ACC112 (cell line): ENCODE data around the gene IGFN1.
"Not testable (repeated sequence)": the region's sequence is repeated elsewhere in the genome, so short reads cannot be mapped to it uniquely, and the experiment has no call there.

ENCODE experiments used
- H2AFZ ChIP-seq: fragments of 200-600 bp; sonication (generic); one replicate; pipeline ENCODE4 v1.6.0; 2017; ENCODE audit warnings: antibody characterized with exemption, low read length; ENCODE audit not compliant: unreplicated experiment
- H3K27ac ChIP-seq: fragments of 200-600 bp; sonication (generic); 2 replicates; pipeline ENCODE4 v1.5.1; 2014; ENCODE audit warnings: low read depth, mild to moderate bottlenecking, antibody characterized with exemption, low read length, moderate library complexity
- H3K27me3 ChIP-seq: fragments of 200-600 bp; sonication (generic); 2 replicates; pipeline ENCODE4 v1.6.1; 2014; ENCODE audit warnings: mild to moderate bottlenecking, antibody characterized with exemption, low read length, moderate library complexity, mixed read lengths; ENCODE audit not compliant: insufficient read depth
- H3K36me3 ChIP-seq: fragments of 200-600 bp; sonication (generic); 2 replicates; pipeline ENCODE4 v1.6.1; 2016; ENCODE audit warnings: mild to moderate bottlenecking, antibody characterized with exemption, low read length, moderate library complexity, mixed read lengths; ENCODE audit not compliant: insufficient read depth
- H3K4me1 ChIP-seq: fragments of 200-600 bp; sonication (generic); one replicate; pipeline ENCODE4 v1.6.1; 2016; ENCODE audit warnings: low read length, mixed read lengths; ENCODE audit not compliant: insufficient read depth, unreplicated experiment, control insufficient read depth
- H3K4me3 ChIP-seq: fragments of 200-600 bp; sonication (generic); 2 replicates; pipeline ENCODE4 v1.5.1; 2014; ENCODE audit warnings: mild to moderate bottlenecking, low read depth, low read length
- H3K79me2 ChIP-seq: fragments of 200-600 bp; sonication (generic); one replicate; pipeline ENCODE4 v1.6.0; 2016; ENCODE audit warnings: low read length; ENCODE audit not compliant: control insufficient read depth, unreplicated experiment, insufficient read depth

IGFN1 gene

DNA sequence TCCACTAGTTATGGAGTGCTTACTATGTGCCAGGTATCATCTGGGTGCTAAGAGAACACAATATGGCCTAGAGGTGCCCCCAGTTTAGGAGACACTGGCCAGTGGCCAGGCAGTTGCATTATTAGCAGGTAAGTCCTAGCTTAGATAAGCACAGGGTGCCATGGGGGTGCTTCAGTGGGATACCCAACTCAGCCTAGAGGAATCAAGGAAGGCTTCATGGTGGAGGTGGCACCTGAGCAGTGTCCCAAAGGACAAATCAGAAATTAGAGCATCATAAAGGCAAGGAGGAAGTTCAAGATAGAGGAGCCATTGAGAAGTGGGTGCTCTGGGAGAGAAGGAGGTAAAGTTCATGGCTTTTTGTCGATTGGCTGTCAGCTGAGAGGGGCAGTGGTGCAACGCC lies 60.8 kb downstream of the IGFN1 start:
- Histone ChIP-seq H2AFZ (no peak overlapping the region), H3K4me3 (no peak overlapping the region), H3K36me3 (no peaks in the 10 kb centered on the region), H3K79me2 (no peaks in the 10 kb centered on the region), H3K27me3 (peaks cover 9% of the 10 kb centered on the region), H3K4me1 (no peaks in the 10 kb centered on the region), H3K27ac (no peak overlapping the region)

DNA sequence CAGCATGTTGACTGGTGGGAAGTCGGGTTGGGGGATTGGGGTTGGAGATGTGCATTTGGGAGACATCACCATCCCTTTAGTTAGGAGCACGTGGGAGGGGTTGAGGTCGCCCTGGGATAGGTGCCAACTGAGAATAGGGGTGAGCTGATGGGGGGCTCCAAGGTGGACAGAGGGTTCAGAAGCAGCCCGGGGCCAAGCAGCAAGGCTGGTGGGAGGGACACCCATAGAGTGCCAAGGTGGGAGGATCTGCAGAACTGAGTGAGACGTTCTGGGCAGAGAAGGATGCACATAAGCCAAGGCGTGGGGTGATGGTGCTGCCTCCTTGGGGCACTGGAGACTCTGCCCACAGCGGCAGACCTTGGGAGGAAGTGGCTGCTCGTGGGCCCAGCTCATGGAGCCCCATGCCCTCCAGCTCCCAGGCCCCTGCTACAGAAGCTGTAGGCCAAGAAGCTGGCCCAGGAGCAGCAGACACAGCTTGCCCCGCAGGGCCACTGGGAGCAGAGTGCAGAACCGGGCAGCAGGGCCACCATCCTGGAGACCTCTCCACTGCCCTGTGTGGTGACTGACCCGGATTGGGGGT lies 61.3 kb downstream of the IGFN1 start:
- Histone ChIP-seq H3K4me1 (no peaks in the 10 kb centered on the region), H3K4me3 (no peak overlapping the region), H3K79me2 (no peaks in the 10 kb centered on the region), H3K36me3 (no peaks in the 10 kb centered on the region), H2AFZ (no peak overlapping the region), H3K27me3 (peaks cover 3% of the 10 kb centered on the region), H3K27ac (no peak overlapping the region)

DNA sequence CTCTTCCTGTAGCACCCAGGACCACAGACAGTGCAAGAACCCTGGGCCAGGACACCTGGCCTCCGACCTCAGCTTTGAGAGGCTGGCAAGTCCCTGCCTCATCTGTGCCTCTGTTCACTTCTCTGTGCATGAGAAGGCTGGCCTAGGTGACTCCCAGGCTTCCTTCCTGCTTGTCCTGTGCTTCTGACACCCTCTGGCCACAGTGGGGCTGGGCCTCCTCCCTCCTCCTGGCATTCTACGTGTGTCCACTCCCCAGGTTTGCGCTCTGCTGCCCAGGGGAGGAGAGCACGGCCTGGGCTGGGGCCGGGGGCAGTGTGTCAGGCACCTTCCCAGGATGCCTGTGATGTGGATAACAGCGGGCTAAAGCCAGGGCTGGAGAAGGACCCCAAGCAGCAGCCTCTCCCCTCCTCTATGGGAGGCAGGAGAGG lies 62.3 kb downstream of the IGFN1 start:
- H3K36me3 ChIP-seq = no peaks in the 10 kb centered on the region
- no peaks in the 10 kb centered on the region for H3K27me3 ChIP-seq
- H2AFZ ChIP-seq = no peak overlapping the region
- H3K27ac ChIP-seq = no peak overlapping the region
- H3K79me2 ChIP-seq = no peaks in the 10 kb centered on the region
- no peak overlapping the region for H3K4me3 ChIP-seq
- no peaks in the 10 kb centered on the region for H3K4me1 ChIP-seq

DNA sequence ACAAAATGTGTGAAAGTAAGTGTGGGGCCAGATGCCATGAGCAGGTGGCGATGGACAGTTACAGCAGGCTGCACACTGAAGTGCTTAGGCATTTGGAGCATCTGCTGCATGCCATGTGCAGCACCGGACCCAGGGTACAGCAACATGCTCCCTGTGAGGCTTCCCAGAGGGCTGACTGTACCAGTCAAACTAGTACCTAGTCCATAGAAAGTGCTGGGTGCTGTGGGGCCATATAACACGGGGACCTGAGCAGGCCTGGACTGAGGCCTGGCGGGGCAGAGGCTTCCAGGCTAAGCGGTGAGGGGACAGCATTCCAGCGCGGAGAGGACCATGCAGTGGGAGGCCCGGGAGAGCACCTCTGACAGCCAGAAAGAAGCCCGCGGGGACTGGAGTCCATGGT lies 62.8 kb downstream of the IGFN1 start:
- no peak overlapping the region for H3K27ac ChIP-seq
- H3K79me2 ChIP-seq = no peaks in the 10 kb centered on the region
- no peak overlapping the region for H2AFZ ChIP-seq
- H3K27me3 ChIP-seq = no peaks in the 10 kb centered on the region
- H3K4me1 ChIP-seq = no peaks in the 10 kb centered on the region
- no peaks in the 10 kb centered on the region for H3K36me3 ChIP-seq
- no peak overlapping the region for H3K4me3 ChIP-seq

DNA sequence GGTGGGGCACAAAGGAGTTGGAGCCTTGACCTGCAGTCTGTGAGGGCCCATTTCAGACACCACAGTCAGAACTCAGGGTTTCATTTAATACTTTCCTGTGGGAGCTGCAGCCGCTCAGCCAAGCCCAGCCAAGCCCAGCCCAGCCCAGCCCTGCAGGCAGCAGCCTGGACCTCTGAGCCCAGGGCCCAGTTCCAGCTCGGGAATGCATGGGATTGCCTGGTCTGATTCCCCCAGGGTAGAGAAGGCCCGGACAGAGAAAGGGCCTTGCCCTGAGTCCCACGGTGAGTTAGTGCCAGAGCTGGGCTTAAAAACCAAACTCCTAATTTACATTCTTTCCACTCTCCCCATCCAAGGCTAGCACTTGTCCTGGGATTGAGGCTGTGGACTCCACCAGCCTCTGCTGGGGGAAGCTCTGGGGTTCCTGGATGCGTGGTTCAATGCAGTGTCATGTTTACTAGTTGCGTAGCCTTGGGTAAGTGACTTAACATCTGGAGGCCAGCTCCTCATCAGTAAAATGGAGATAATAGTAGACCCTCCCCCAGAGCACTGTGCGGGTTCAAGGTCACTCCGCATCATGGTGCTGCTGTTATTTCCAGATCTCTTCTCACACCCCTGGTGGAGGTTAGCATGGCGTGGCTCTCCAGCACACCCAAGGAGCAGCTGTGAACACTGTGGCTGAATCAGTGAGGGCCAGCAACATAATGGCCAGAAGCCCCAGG lies 63.4 kb downstream of the IGFN1 start:
- Histone ChIP-seq H3K27me3 (no peaks in the 10 kb centered on the region), H2AFZ (no peak overlapping the region), H3K4me3 (no peak overlapping the region), H3K36me3 (no peaks in the 10 kb centered on the region), H3K79me2 (no peaks in the 10 kb centered on the region), H3K4me1 (no peaks in the 10 kb centered on the region), H3K27ac (no peak overlapping the region)

DNA sequence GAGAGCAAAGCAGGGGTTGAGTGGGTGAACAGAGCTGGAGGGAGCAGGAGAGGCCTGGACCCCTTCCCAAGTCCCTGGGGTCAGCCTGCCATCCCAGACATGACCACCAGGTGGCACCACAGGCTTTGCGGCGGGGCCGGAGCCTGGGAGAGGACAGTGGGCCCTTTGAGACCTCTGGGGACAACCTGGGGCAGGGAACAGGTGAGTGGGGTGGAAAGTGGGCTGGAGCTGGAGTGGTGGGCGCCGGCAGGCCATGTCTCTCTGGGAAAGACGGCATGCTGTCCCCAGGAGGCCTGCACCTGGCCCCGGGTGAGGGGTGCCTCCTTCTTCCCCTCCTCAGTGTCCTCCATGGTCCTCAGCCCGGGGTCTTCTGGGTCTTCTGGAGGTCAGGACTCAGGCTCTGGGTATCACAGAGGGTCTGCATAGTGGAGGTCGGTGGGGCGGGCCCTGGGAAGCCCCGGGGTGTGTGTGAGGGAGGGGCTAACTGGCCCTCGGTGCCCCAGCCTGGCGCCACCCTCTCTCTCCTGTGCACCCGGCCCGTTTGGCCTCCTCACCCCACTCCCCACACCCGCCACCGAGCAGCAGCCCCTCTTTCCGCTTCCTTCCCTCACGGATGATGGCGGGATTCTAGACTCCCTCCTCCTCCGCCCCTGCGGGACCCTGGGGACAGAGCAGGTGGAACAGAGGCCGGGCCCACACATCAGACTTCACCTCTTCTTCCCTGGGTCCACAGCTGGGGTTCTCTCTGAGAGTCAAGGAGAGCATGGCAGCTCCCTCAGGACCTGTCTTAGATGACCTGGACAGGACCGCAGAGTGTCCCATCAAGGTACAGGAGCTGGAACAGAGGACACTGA lies 64.2 kb downstream of the IGFN1 start:
- H3K4me3 ChIP-seq = no peak overlapping the region
- H3K27ac ChIP-seq = no peak overlapping the region
- no peaks in the 10 kb centered on the region for H3K79me2 ChIP-seq
- H3K27me3 ChIP-seq = no peaks in the 10 kb centered on the region
- H2AFZ ChIP-seq = no peak overlapping the region
- H3K4me1 ChIP-seq = peaks cover 6% of the 10 kb centered on the region
- H3K36me3 ChIP-seq = no peaks in the 10 kb centered on the region

DNA sequence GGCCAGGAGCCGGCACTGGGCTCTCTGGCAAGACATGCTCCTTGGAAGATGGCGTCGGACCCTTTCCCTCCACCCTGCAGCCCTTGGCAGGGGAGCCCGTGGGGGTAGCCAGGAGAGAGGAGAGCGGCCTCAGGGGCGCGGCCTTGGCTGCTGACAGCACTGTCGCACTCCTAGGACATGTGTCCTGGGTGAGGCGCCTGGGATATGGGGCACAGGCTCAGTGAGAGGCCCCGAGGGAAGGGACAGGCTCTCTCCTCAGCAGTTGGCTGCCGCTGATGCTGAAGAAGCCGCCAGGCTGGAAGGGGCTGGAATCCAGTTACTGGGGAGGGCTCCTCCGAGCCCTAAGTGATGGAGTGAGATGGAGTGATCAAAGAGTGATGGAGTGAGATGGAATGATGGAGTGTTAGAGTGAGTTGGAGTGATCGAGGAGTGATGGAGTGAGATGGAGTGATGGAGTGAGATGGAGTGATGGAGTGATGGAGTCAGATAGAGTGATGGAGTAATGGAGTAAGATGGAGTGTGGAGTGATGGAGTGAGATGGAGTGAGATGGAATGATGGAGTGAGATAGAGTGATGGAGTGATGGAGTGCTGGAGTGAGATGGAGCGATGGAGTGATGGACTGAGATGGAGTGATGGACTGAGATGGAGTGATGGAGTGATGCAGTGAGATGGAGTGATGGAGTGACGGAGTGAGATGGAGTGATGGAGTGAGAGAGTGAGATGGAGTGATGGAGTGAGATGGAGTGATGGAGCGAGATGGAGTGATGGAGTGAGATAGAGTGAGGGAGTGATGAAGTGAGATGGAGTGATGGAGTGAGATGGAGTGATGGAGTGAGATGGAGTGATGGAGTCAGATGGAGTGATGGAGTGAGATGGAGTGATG lies 65.1 kb downstream of the IGFN1 start:
- Histone ChIP-seq H2AFZ (no peak overlapping the region), H3K36me3 (no peaks in the 10 kb centered on the region), H3K4me1 (peaks cover 11% of the 10 kb centered on the region), H3K4me3 (no peak overlapping the region), H3K27me3 (no peaks in the 10 kb centered on the region), H3K79me2 (no peaks in the 10 kb centered on the region), H3K27ac (no peak overlapping the region)

DNA sequence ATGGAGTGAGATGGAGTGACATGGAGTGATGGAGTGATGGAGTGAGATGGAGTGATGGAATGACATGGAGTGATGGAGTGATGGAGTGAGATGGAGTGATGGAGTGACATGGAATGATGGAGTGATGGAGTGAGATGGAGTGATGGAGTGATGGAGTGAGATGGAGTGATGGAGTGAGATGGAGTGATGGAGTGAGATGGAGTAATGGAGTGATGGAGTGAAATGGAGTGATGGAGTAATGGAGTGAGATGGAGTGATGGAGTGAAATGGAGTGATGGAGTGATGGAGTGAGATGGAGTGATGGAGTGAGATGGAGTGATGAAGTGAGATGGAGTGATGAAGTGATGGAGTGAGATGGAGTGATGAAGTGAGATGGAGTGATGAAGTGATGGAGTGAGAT lies 67.5 kb downstream of the IGFN1 start:
- H3K27me3 ChIP-seq, H2AFZ ChIP-seq, H3K36me3 ChIP-seq, H3K27ac ChIP-seq, H3K4me3 ChIP-seq, H3K79me2 ChIP-seq: not testable (repeated sequence)
- peaks cover 11% of the 10 kb centered on the region for H3K4me1 ChIP-seq

DNA sequence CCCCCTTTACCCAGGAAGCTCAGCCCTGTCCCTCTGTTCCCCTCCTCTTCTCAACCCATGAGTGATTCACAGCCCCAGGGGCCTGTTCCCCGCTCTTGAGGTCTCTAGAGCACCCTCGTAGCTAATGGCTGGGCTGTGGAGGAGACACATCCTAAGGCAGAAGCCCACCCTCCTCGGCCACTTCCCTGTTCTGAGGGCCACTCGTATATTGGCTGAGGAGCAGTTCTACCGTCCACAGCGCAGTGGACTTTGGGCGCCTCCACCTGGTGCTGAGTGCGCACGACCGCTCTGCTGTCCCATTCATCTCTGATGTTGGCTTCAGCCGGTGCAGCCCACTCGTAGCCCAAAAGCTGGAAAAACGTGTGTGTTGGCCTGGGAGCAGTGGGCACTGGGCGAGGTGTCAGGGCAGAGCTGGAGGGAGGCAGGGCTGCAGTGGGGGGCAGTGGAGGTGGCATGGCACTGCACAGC lies 68.2 kb downstream of the IGFN1 start:
- H3K79me2 ChIP-seq = no peaks in the 10 kb centered on the region
- H3K4me1 ChIP-seq = peaks cover 11% of the 10 kb centered on the region
- no peak overlapping the region for H2AFZ ChIP-seq
- H3K27ac ChIP-seq = no peak overlapping the region
- H3K27me3 ChIP-seq = no peaks in the 10 kb centered on the region
- no peak overlapping the region for H3K4me3 ChIP-seq
- no peaks in the 10 kb centered on the region for H3K36me3 ChIP-seq
